Measurements from ENCODE around the gene SRGAP1.
"Not testable (repeated sequence)": the region's sequence is repeated elsewhere in the genome, so short reads cannot be mapped to it uniquely, and the experiment has no call there.

SRGAP1 gene

GRCh38 chr12:64044191-64044590 lies 199.7 kb downstream of the SRGAP1 start:
- no peak for DNase-seq (ENCODE audit: low read depth in 2 of 2)

- DNase-seq (ENCODE audit: low read depth in 2 of 2) = no peak
Measured at GRCh38 chr12:64051057-64051456, 206.6 kb downstream of the SRGAP1 start.

- no peak for DNase-seq (ENCODE audit: low read depth in 2 of 2)
Measured at GRCh38 chr12:64053117-64053516, 208.6 kb downstream of the SRGAP1 start.

GRCh38 chr12:64054079-64054520 lies 209.6 kb downstream of the SRGAP1 start:
- no peak for DNase-seq (ENCODE audit: low read depth in 2 of 2)

GRCh38 chr12:64056741-64057140 lies 212.2 kb downstream of the SRGAP1 start:
- no peak for DNase-seq (ENCODE audit: low read depth in 2 of 2)

- DNase-seq (ENCODE audit: low read depth in 2 of 2) = no peak
Measured at GRCh38 chr12:64057706-64058105, 213.2 kb downstream of the SRGAP1 start.

- no peak for DNase-seq (ENCODE audit: low read depth in 2 of 2)
Measured at GRCh38 chr12:64058541-64059265, 214.2 kb downstream of the SRGAP1 start.

- no peak for DNase-seq (ENCODE audit: low read depth in 2 of 2)
Measured at GRCh38 chr12:64059685-64060084, 215.2 kb downstream of the SRGAP1 start.

- no peak for DNase-seq (ENCODE audit: low read depth in 2 of 2)
Measured at GRCh38 chr12:64061868-64062375, 217.4 kb downstream of the SRGAP1 start.

- DNase-seq (ENCODE audit: low read depth in 2 of 2) = no peak
Measured at GRCh38 chr12:64063121-64063520, 218.6 kb downstream of the SRGAP1 start.

GRCh38 chr12:64064240-64064639 lies 219.7 kb downstream of the SRGAP1 start:
- no peak for DNase-seq (ENCODE audit: low read depth in 2 of 2)

GRCh38 chr12:64064706-64065105 lies 220.2 kb downstream of the SRGAP1 start:
- DNase-seq (ENCODE audit: low read depth in 2 of 2) = no peak

GRCh38 chr12:64065881-64066451 lies 221.5 kb downstream of the SRGAP1 start:
- no peak for DNase-seq (ENCODE audit: low read depth in 2 of 2)

- no peak for DNase-seq (ENCODE audit: low read depth in 2 of 2)
Measured at GRCh38 chr12:64066776-64067175, 222.3 kb downstream of the SRGAP1 start.

- no peak for DNase-seq (ENCODE audit: low read depth in 2 of 2)
Measured at GRCh38 chr12:64070454-64070853, 226.0 kb downstream of the SRGAP1 start.

- DNase-seq (ENCODE audit: low read depth in 2 of 2) = no peak
Measured at GRCh38 chr12:64072916-64073575, 228.5 kb downstream of the SRGAP1 start.

GRCh38 chr12:64076565-64076964 lies 232.1 kb downstream of the SRGAP1 start:
- DNase-seq (ENCODE audit: low read depth in 2 of 2) = not testable (repeated sequence)

- no peak for DNase-seq (ENCODE audit: low read depth in 2 of 2)
Measured at GRCh38 chr12:64077922-64078321, 233.4 kb downstream of the SRGAP1 start.

- no peak for DNase-seq (ENCODE audit: low read depth in 2 of 2)
Measured at GRCh38 chr12:64080319-64081007, 236.0 kb downstream of the SRGAP1 start.

GRCh38 chr12:64081008-64081404 lies 236.5 kb downstream of the SRGAP1 start:
- no peak for DNase-seq (ENCODE audit: low read depth in 2 of 2)

- no peak for DNase-seq (ENCODE audit: low read depth in 2 of 2)
Measured at GRCh38 chr12:64082116-64082515, 237.6 kb downstream of the SRGAP1 start.

- DNase-seq (ENCODE audit: low read depth in 2 of 2) = no peak
Measured at GRCh38 chr12:64082866-64083268, 238.4 kb downstream of the SRGAP1 start.

All from stimulated activated CD8-positive, alpha-beta memory T cell treated with anti-CD3 and anti-CD28 coated beads, Interleukin-7, amount 100 ng/mL, for 1 hour (primary cell).